Measurements from ENCODE around the gene DEXI.

The DEXI gene

DNA sequence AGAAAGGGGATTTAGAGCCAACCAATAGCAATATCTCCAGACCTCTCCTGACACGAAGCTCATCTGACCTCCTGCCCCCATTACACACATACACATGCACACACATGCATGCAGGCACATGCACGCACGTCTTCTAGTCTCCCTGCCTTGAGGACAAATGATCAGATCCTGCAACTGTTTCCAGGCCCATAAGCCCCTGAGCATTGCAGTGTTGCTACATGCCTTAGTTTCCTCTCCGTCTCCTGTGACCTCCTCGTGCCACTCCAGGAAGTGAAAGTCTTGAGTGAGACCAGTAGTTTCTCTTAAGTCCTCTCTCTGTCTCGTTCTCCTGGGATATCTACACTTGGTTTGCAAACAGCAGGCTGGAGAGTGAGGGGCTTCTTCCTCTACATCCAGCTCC, 57.0 kb downstream of the DEXI start:
- FAIRE-seq: no peak

DNA sequence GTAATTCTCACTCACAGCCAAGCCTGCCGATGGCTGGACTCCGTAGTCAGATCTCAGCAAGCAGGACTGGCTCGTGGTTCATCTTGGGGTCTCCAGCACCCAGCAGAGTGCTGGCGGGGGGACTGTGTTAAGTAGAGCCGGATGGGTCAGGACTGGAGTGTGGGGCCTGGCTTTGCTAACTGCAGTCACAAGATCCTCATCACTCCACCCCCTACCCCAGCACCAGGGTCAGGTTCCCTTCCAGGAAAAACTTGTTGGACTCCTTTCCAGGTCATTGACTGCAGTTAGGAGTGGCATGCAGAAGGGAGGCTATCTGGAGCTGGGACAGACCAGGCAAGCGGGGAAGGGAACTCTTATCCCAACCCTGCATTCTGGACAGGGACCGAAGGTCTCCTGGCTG, 59.3 kb downstream of the DEXI start:
- no peak for FAIRE-seq

- FAIRE-seq: no peak
These were observed 60.7 kb downstream of the DEXI start for GRCh38 chr16:10881479-10882030.

DNA sequence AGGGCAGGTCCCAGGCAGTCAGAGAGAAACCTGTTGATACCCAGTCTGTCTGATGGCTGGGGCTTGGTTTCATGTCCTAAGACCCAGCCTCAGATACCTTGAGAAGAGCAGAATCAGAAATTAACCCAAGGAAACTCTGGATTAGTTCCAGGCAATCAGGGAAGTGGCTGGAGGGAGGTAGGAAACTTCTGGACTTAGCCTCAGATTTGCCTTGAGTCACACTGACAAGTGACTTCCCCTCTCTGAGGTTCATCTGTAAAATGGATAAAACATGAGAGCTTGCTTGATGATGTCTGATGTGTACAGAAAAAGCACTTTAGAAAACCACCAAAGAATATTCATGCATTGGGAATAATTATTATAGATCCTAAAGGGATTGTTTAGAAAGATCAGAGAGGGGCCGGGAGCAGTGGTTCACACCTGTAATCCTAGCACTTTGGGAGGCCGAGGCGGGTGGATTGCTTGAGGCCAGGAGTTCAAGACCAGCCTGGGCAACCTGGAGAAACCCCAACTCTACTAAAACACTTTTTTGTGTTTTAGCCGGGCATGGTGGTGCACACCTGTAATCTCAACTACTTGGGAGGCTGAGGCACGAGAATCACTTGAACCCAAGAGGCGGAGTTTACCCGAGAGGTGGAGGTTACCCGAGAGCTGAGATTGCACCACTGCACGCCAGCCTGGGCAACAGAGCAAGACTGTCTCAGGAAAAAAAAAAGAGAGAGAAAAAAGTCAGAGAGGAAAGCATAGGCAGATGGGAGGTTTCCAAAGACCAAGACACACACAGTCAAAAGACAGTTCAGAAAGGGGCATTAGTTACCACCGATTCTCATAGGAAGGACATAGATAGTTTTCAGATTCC, 61.4 kb downstream of the DEXI start:
- FAIRE-seq: no peak

- FAIRE-seq: no peak
These were observed 62.3 kb downstream of the DEXI start for GRCh38 chr16:10879681-10880589.

Data from islet of Langerhans (tissue), 1 donor.